C4-2B (cell line): Measurements from ENCODE around the gene LDLRAP1.

ENCODE experiments used
- H3K27ac ChIP-seq: fragments of 450-650 bp; 2 replicates; pipeline ENCODE4 v1.5.1; 2017
- ZFX ChIP-seq: fragments of 450-650 bp; IDR thresholded peaks from 2 replicates; pipeline ENCODE4 v1.6.1; 2017
- TF ChIP-seq, protein P1 (sequence below): fragments of 450-650 bp; conservative IDR thresholded peaks from 2 replicates; pipeline ENCODE4 v1.5.1; 2017; ENCODE audit warnings: mild to moderate bottlenecking

The LDLRAP1 gene

DNA sequence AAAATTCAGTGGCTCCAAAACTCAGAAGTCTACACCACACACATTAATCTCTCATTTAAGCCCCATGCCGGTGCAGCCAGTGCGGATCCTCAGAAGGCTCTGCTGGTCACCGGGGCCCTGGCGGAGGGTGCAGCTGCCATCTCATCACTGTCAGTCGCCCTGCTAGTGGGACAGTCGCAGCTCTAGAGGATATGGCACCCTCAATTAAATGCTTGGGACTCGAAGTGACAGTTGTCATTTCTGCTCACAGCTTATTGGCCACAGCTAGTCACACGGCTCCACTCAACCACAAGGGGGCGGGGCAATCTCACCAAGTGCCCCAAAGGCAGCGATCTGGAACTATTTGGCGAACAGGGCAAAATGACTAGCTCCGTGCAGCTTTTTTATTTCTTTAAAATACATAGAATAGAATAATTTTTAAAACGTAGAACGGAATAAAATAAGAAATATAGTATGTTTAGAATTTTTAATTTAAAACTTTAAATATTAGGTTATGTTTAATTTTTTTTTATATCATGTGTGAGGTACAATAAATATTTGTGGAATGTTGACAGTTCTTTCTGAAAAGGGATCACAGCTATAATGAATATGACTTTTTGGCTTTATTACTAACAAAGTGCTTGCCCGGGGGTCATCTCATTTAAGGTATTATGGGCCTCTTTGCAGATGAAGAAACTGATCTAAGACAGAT, 65.2 kb downstream of the LDLRAP1 start:
- no peak overlapping the region for H3K27ac ChIP-seq
- TF ChIP-seq, protein P1, sequence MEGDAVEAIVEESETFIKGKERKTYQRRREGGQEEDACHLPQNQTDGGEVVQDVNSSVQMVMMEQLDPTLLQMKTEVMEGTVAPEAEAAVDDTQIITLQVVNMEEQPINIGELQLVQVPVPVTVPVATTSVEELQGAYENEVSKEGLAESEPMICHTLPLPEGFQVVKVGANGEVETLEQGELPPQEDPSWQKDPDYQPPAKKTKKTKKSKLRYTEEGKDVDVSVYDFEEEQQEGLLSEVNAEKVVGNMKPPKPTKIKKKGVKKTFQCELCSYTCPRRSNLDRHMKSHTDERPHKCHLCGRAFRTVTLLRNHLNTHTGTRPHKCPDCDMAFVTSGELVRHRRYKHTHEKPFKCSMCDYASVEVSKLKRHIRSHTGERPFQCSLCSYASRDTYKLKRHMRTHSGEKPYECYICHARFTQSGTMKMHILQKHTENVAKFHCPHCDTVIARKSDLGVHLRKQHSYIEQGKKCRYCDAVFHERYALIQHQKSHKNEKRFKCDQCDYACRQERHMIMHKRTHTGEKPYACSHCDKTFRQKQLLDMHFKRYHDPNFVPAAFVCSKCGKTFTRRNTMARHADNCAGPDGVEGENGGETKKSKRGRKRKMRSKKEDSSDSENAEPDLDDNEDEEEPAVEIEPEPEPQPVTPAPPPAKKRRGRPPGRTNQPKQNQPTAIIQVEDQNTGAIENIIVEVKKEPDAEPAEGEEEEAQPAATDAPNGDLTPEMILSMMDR = peak; percentile 45
- no peak for TF ChIP-seq ZFX

DNA sequence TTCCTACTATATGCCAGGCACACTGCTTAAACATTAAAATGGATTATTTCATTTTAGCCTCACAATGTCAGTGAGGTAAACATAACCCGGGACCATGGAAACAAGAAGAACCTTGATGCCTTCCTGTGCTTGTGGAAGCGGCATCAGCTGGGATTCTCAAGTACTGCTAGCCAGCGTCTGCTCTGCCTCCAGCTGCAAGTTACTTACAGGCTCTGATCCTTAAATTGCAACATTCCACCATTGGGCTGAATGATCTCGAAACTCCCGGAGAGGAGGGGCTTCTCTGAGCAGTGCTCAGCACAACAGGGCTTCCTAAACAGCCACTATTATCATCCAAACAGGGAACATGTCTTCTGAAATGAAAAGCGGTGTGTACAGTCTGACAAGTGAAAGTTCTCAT, 66.5 kb downstream of the LDLRAP1 start:
- TF ChIP-seq ZFX = no peak
- TF ChIP-seq, protein P1 = no peak
- H3K27ac ChIP-seq = no peak overlapping the region

DNA sequence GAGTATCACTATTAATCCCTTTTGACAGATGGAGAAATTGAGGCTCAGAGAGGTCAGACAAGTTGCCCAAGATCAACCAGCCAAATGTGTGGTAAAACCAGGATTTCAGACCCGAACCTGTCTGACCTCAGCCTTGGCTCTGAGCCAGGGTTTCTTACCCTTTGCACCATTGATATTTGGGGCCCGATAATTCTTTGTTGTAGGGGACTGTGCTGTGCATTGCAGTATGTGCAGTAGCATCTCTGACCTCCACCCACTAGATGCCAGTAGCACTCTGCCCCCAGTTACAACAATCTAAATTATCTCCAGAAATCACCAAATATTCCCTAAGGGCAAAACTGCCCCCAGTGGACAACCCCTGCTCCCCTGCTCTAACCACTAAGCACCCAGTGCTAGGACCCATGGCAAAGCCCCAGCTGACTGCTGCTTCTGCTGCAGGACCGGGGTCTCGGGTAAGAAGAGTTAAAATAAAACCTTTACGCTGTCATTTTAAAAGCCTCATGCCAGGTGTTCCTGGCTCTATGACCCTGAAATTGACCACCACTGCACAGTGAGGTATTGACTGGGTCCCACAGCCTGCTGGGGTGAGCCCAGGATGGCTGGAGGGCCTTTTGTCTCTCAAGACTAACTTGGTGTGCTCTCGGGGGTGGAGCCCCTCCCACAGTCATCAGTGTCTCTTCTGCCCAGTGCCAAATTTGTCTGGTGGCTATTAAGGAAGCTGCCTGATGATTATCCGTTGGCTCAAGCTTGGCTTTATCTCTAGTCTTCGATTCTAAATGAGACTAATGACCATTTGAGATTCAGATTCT, 67.6 kb downstream of the LDLRAP1 start:
- no peak overlapping the region for H3K27ac ChIP-seq
- no peak for TF ChIP-seq ZFX
- TF ChIP-seq, protein P1 = peak; percentile 26

DNA sequence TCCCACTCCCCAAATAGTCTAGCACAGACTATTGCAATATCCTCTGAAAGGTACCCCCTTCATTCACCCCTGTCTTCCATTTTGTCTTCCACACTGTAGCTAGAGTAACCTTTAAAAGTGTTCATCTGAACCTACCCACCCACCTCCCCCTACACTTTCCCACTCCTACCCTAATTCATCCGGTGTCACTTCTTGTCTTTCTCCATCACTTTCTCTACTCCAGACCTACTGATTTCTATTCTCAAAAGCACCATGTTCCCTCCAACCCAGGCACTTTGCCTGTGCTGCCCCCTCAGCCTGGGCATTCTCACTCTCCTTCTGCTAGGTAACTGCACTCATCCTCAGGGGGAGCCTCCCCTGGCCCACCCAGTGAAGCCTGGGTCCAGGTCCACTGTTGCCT, 68.4 kb downstream of the LDLRAP1 start:
- no peak overlapping the region for H3K27ac ChIP-seq
- TF ChIP-seq ZFX = no peak
- TF ChIP-seq, protein P1 = no peak

DNA sequence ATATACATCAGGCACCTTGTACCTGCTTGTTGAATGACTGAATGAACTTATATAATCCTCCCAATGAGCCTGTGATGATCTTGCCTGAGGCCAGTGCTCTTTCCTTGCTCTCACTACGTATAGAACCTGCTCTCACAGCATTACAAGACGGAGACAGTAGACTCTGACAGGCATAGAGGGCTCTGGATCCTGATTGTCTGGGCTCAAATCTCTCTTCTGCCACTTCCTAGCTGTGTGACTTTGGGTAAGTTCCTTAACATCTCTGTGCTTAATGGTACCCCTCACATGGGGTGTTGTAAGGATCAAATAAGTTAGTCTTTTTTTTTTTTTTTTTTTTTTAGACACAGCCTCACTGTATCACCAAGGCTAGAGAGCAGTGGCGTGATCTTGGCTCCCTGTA, 69.0 kb downstream of the LDLRAP1 start:
- TF ChIP-seq ZFX = no peak
- TF ChIP-seq, protein P1 = no peak
- no peak overlapping the region for H3K27ac ChIP-seq

DNA sequence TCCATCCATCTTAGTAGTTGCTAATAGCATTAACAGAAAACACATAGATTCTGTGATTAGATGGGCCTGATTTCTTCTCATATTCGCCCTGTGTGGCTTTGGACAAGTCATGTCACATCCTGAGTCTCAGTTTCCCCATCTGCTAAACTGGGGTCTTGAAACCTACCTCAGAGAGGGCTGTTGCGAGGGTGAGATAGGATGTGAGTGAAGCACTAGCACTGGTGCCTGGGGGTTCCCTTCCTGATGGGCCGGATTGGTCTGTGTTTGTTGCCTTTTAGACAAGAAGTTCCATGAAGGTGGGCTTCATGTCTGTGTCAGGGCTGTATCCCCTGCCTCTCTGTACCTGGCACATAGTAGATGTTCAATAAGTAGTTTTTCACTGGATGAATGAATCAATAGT, 69.7 kb downstream of the LDLRAP1 start:
- H3K27ac ChIP-seq = no peak overlapping the region
- TF ChIP-seq, protein P1 = no peak
- no peak for TF ChIP-seq ZFX

DNA sequence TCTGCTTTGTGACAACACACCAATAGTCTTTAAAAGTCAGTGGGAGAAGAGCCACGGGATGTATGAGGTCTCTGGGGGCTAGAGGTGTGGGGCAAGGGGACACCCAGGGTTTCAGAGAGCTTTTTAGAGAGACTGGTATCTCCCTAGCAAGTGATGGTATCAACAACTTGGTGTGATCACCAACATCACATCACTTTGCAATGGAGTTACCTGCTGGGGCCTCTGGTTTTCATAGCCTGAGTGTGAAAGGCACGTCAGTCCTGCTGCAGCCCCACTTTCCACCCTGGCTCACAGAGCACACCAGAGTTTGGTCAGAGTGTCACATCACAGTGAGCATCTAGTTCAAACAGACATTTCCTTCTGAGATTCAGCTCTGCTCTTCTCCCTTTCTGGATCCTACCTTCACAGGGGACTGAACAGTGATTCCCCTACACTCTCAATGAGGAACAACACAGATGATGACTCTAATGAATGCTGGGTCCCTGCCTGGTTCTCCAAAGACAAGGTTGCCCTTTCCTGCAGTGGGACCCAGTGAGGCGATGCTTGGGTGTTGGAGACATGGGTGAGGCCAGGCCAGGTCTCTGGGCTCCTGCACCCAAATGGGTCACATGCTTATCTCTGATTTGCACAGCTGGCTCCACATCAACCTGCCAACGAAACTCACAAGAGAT, 71.2 kb downstream of the LDLRAP1 start:
- H3K27ac ChIP-seq = no peak overlapping the region
- TF ChIP-seq ZFX = no peak
- TF ChIP-seq, protein P1 = no peak
